ENCODE results near the gene PRSS53. TPM values are rescaled to one million over a fixed set of nuclear protein-coding genes. Genes with fewer than 3 reads are reported as not detected.

The PRSS53 gene
- total RNA-seq, 4 donors from 2014 or later = 0.93 to 1.9 (median 1.6) TPM

DNA sequence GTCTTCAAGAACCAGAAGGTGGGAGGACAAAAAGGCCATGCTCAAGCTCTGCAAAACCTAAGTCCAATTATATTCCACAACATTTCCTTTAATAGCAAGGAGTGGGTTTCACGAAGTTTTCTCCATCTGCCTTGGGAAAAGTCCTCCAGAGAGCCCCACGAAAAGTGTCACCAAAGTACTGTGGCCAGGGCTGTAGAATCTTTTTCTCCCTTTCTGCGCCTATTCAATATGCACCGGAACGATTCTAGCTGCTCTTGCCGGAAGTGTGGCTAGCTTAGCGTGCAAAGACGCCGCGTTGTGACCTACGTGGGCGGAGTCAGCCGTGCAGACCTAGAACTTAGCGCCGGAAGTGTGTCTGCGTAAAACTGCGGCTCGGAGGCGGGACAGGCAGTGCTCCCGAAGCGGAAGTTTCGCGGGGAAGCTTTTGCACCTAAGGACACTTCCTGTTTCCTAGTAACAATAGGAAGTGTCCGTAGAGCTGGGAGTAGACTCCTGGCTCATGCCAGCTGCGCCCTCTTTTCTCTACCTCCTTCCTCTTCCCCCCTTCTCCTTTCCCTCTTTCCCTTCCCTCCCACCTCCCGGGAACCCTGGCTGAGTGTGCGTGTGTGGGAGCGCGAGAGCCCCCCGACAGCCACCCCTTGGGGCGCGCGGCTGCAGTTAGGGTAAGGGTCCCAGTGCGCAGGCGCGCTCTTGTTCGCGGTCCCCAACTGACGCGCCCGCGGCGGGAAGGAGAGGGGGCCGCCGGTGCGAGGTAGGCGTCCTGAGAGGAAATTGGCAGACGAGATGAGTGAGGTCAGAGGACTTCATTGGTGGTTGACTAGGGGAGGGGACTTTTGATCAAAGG is 14.6 kb downstream of the PRSS53 start, which contains the start of the genes ZNF646 and ZNF668:
TSS of gene ZNF646 (plus strand) at position 453 of the 844 bp plus-strand sequence. CDS start 1,903 bp downstream, outside the sequence.
TSS of gene ZNF668 (minus strand) at position 271 of the 844 bp plus-strand sequence. CDS start 9,781 bp downstream, outside the sequence.
- Histone ChIP-seq H3K4me1 (peaks cover 19 to 24% of the 10 kb centered on the region in 2 donors), H3K27ac (peak within 1 kb of the TSS; percentile 75 to 93 (median 84)), H3K9me3 (no peaks in the 10 kb centered on the region), H3K27me3 (no peaks in the 10 kb centered on the region), H3K4me3 (replicated peaks in 1 of 3) (peak within 1 kb of the TSS; percentile 89 to 99 (median 95)), H3K36me3 (peaks cover 25 to 29% of the 10 kb centered on the region in 2 donors)
- peak in 1 of 2 donors; percentile 65 for TF ChIP-seq POLR2A (IDR thresholded peaks at IDR 0.05)
- TF ChIP-seq, protein P1, sequence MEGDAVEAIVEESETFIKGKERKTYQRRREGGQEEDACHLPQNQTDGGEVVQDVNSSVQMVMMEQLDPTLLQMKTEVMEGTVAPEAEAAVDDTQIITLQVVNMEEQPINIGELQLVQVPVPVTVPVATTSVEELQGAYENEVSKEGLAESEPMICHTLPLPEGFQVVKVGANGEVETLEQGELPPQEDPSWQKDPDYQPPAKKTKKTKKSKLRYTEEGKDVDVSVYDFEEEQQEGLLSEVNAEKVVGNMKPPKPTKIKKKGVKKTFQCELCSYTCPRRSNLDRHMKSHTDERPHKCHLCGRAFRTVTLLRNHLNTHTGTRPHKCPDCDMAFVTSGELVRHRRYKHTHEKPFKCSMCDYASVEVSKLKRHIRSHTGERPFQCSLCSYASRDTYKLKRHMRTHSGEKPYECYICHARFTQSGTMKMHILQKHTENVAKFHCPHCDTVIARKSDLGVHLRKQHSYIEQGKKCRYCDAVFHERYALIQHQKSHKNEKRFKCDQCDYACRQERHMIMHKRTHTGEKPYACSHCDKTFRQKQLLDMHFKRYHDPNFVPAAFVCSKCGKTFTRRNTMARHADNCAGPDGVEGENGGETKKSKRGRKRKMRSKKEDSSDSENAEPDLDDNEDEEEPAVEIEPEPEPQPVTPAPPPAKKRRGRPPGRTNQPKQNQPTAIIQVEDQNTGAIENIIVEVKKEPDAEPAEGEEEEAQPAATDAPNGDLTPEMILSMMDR (IDR thresholded peaks at IDR 0.05) = peak in 1 of 6 experiments; percentile 17
- WGBS, 2 donors = 1% methylated on average over 34 to 35 of the region's 48 CpGs
- intact Hi-C loops (cut with DNase I) = no loop called here
- peak; percentile 99 for DNase-seq

DNA sequence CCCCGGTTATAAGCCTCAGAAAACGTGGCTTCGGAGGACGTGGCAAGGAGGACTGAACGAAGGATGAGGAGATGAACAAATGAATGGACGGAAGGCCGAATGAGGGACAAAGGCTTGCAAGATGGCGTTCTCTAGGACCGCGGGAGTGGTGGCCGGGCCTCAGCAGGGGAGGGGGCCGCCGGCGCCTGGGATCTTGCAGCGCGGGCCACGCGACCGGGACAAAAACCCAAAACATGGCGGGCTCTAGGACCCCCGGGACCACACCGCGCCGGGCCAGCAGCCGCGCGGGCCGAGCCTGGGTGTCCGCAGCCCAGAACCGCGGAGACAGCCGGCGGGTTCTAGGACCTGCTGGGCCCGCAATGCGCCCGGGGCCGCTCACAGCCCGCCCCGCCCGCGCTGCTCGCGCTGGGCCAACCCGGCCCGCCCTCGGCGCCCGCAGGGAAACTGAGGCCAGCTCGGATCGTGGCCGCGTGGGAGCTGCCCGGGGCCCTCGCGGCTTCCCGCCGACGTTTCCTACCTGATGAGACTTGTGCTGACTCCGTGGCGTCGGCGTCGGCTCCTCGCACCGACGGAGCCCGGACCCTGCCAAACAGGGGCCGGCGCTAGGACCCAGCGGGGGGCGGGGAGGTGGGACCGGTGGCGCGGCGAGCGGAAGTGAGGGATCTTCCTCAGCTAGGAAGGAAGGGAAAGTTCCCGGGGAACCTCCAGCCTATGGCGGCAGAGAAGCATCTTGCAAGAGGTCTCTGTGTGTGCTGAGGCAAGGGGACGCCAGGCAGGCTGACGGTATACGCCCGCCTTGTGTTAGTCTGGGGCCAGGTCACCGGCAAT is 15.4 kb downstream of the PRSS53 start:
- peak; percentile 92 for DNase-seq
- H3K4me1 ChIP-seq = peaks cover 19 to 24% of the 10 kb centered on the region in 2 donors
- intact Hi-C loops (cut with DNase I) = no loop called here

DNA sequence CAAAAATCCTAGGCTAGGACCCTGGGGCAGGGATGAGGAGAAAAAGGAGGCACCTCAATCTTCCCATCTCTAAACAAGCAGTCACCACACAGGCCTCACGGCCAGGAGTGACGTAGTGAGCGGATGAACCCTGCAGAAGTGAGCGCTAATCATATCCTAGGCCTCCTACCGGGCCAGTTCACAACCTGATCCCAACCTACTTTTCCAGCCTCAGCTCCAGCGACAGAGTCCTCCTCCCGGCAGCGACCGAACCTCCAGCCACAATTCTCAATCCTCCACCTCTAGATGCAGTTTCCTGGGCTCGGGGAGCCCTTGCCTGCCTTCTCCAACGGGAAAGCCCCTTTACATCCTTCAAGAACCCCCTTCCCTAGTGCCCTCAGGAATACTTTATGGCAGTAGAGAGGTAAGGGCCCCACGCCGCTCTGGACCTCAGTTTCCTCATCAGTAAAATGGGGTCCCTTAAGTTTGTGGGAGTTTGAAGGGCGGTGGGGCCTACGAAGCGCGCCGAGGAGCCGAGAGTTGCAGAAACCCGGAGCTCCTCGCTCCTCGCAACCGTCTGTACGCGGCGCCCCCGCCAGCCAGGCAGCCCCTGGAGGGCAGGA is 16.1 kb downstream of the PRSS53 start:
- Histone ChIP-seq H3K4me3 (replicated peaks in 1 of 3) (peak overlapping the region; percentile 89 to 95 (median 95)), H3K9me3 (no peaks in the 10 kb centered on the region), H3K27me3 (no peaks in the 10 kb centered on the region), H3K27ac (peak overlapping the region in 2 of 3 donors; percentile 75 to 93), H3K36me3 (peaks cover 10 to 13% of the 10 kb centered on the region in 2 donors), H3K4me1 (peaks cover 19 to 24% of the 10 kb centered on the region in 2 donors)
- 4 to 9% methylated on average over 11 to 22 of the region's 27 CpGs for WGBS, 2 donors
- intact Hi-C loops (cut with DNase I) = no loop called here
- DNase-seq = no peak
- no peak for TF ChIP-seq POLR2A (IDR thresholded peaks at IDR 0.05)
- TF ChIP-seq, protein P1 (IDR thresholded peaks at IDR 0.05) = no peak

More for the DNA sequence above, 15.4 kb downstream of the PRSS53 start:
- H3K9me3 ChIP-seq = no peaks in the 10 kb centered on the region
- H3K27me3 ChIP-seq = no peaks in the 10 kb centered on the region
- peak overlapping the region; percentile 75 to 93 (median 84) for H3K27ac ChIP-seq
- peaks cover 17 to 21% of the 10 kb centered on the region in 2 donors for H3K36me3 ChIP-seq
- TF ChIP-seq POLR2A (IDR thresholded peaks at IDR 0.05) = peak in 1 of 2 donors; percentile 30
- TF ChIP-seq, protein P1 (IDR thresholded peaks at IDR 0.05) = peak in 1 of 6 experiments; percentile 17
- WGBS, 2 donors = 0 to 1% methylated on average over 5 to 21 of the region's 83 CpGs
- H3K4me3 ChIP-seq (replicated peaks in 1 of 3) = peak overlapping the region; percentile 89 to 95 (median 95)

DNA sequence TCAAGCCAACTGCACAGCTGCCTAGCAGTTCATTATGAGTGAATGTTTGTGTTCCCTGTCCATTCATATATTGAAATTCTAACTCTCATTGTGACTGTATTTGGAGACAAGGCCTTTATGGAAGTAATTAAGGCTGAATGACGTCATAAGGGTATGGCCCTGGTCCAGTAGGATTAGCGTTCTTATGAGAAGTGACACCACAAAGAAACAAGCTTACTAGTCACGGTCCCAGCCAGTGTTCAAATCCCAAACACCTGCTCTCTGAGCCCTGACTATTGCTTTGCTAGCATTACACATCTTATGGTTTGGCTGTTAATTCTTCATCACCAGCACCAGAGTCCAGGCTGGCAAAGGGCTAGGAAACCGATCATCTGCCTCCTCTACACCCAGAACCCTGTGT is 16.9 kb downstream of the PRSS53 start:
- no peak overlapping the region for H3K27ac ChIP-seq
- H3K36me3 ChIP-seq = peaks cover 2 to 6% of the 10 kb centered on the region in 2 donors
- intact Hi-C loops (cut with DNase I) = no loop called here
- no peak for DNase-seq
- H3K4me3 ChIP-seq (replicated peaks in 1 of 3) = no peak overlapping the region
- 45 to 46% methylated on average over 4 of the region's 4 CpGs for WGBS, 2 donors
- H3K4me1 ChIP-seq = peaks cover 19 to 24% of the 10 kb centered on the region in 2 donors
- no peaks in the 10 kb centered on the region for H3K9me3 ChIP-seq
- no peaks in the 10 kb centered on the region for H3K27me3 ChIP-seq
- TF ChIP-seq, protein P1 (IDR thresholded peaks at IDR 0.05) = no peak
- TF ChIP-seq POLR2A (IDR thresholded peaks at IDR 0.05) = no peak
